T-cell (primary cell): ENCODE results near the gene PIEZO2. TPM values are rescaled to one million over a fixed set of nuclear protein-coding genes. Genes with fewer than 3 reads are reported as not detected.
A peak's percentile ranks its signal among the peaks of the same experiment; 100 is the strongest.

Source experiments
- ATAC-seq, 4 experiments: fragments of 200-7000 bp in 3 of 4; fragments of 150-1000 bp in 1 of 4; cut with Tn5 transposase; replicated peaks in 1 of 4; 1 replicate in 3 of 4; 2 replicates in 1 of 4; pipeline ENCODE4 v1.10.0; 2021; ENCODE audit warnings: moderate library complexity in 3 of 4, mild to moderate bottlenecking in 2 of 4, moderate number of reproducible peaks in 1 of 4
- CTCF ChIA-PET, 2 donors: fragments of 300-600 bp; sonication (Branson Sonifier 250); formaldehyde crosslinking; loops; one replicate each; lab custom pipeline; 2022; ENCODE audit warnings: antibody characterized with exemption in 2 of 2; lab: Charles Lee
- POLR2A ChIA-PET, 2 donors: fragments of 300-600 bp; sonication (Branson Sonifier 250); formaldehyde crosslinking; loops; one replicate each; lab custom pipeline; 2022; ENCODE audit warnings: antibody characterized with exemption in 2 of 2; lab: Charles Lee
- DNase-seq, 35 experiments: peaks; one replicate each; pipeline versions ENCODE4 v3.0.0 to v3.0.0-alpha.2; 2013 to 2023
- H3K27ac ChIP-seq: one replicate; pipeline ENCODE4 v1.5.1; 2013; ENCODE audit warnings: low read length
- H3K27me3 ChIP-seq, 2 experiments: replicated peaks in 1 of 2; 1 replicate in 1 of 2; 2 replicates in 1 of 2; pipeline versions ENCODE4 v1.6.1 to v1.7.0; 2013; ENCODE audit warnings: low read length in 1 of 2, mixed read lengths in 1 of 2; ENCODE audit not compliant: control insufficient read depth in 2 of 2, insufficient read depth in 2 of 2; ENCODE audit errors: extremely low read depth in 1 of 2
- H3K36me3 ChIP-seq, 2 donors: 1 replicate in 1 of 2; 2 replicates in 1 of 2; pipeline versions ENCODE4 v1.6.1 to v1.7.0; 2013; ENCODE audit warnings: low read length in 1 of 2; ENCODE audit not compliant: control insufficient read depth in 2 of 2, insufficient read depth in 1 of 2; ENCODE audit errors: extremely low read depth in 1 of 2
- H3K4me1 ChIP-seq, 2 experiments: 1 replicate in 1 of 2; 2 replicates in 1 of 2; pipeline versions ENCODE4 v1.6.1 to v1.7.0; 2013; ENCODE audit warnings: low read length in 2 of 2, mixed read lengths in 1 of 2; ENCODE audit not compliant: insufficient read depth in 2 of 2, control insufficient read depth in 1 of 2; ENCODE audit errors: extremely low read depth in 1 of 2
- H3K4me3 ChIP-seq, 2 donors: 1 replicate in 1 of 2; 2 replicates in 1 of 2; pipeline versions ENCODE4 v1.5.1 to v1.7.0; 2013; ENCODE audit warnings: mild to moderate bottlenecking in 2 of 2, low read length in 1 of 2, moderate library complexity in 1 of 2; ENCODE audit not compliant: control insufficient read depth in 1 of 2; ENCODE audit errors: extremely low read depth in 1 of 2
- H3K9me3 ChIP-seq: 2 replicates; pipeline ENCODE4 v1.7.0; 2013
- H3K27ac Mint-ChIP-seq, 2 donors: one replicate each; pipeline ENCODE4 v1.8.0; 2020 to 2021; ENCODE audit warnings: mild to moderate bottlenecking in 2 of 2, mixed read lengths in 2 of 2
- H3K27me3 Mint-ChIP-seq, 2 donors: one replicate each; pipeline ENCODE4 v1.8.0; 2021 to 2022; ENCODE audit warnings: mixed read lengths in 2 of 2
- H3K36me3 Mint-ChIP-seq: one replicate; pipeline ENCODE4 v1.8.0; 2021; ENCODE audit warnings: mixed read lengths
- H3K4me1 Mint-ChIP-seq, 3 donors: one replicate each; pipeline ENCODE4 v1.8.0; 2020 to 2022; ENCODE audit warnings: mixed read lengths in 3 of 3, mild to moderate bottlenecking in 1 of 3
- H3K4me3 Mint-ChIP-seq, 3 donors: one replicate each; pipeline ENCODE4 v1.8.0; 2020 to 2022; ENCODE audit warnings: mild to moderate bottlenecking in 3 of 3, mixed read lengths in 3 of 3, moderate library complexity in 3 of 3
- H3K9me3 Mint-ChIP-seq, 3 donors: one replicate each; pipeline ENCODE4 v1.8.0; 2020 to 2022; ENCODE audit warnings: mixed read lengths in 3 of 3
- WGBS: methylation state at CpG from one replicate; pipeline ENCODE4 v1.1.5; 2013; ENCODE audit warnings: missing lambda C conversion rate; ENCODE audit not compliant: insufficient coverage; 5-methylcytosine and 5-hydroxymethylcytosine counted together
- total RNA-seq, 35 experiments: library from RNA in 6 of 35; stranded (reverse) in 6 of 35; fragments of 120-200 nt in 1 of 35; gene quantifications; one replicate each; pipeline versions ENCODE4 v1.2.1 to v1.2.4 and lab custom pipeline; 2013 to 2026

PIEZO2 gene
- total RNA-seq, 5 donors from 2014 or later (not counting 1 experiment from before 2014, with no cell fraction given), result 0.05 to 0.90 (median 0.21) TPM; not detected in 1

- no peaks in the 10 kb centered on the region for H3K36me3 ChIP-seq
- no peaks in the 10 kb centered on the region for H3K9me3 ChIP-seq
- no peaks in the 10 kb centered on the region for H3K4me1 ChIP-seq
- Mint-ChIP-seq H3K4me1 (no peaks in the 10 kb centered on the region), H3K27ac (no peak overlapping the region), H3K36me3 (no peaks in the 10 kb centered on the region), H3K27me3 (peaks cover 3 to 4% of the 10 kb centered on the region in 2 donors), H3K9me3 (no peaks in the 10 kb centered on the region), H3K4me3 (no peak overlapping the region)
- ChIA-PET POLR2A (no interaction called here), CTCF (no interaction called here)
- no peak overlapping the region for H3K4me3 ChIP-seq
- no peaks in the 10 kb centered on the region for H3K27me3 ChIP-seq
- ATAC-seq, result no peak
- WGBS, result no CpG with 5 or more reads among the region's 2 CpGs
- H3K27ac ChIP-seq, result no peak overlapping the region
- DNase-seq, result no peak
Observed at GRCh38 chr18:11046140-11046539, 103.2 kb downstream of the PIEZO2 start.

DNA sequence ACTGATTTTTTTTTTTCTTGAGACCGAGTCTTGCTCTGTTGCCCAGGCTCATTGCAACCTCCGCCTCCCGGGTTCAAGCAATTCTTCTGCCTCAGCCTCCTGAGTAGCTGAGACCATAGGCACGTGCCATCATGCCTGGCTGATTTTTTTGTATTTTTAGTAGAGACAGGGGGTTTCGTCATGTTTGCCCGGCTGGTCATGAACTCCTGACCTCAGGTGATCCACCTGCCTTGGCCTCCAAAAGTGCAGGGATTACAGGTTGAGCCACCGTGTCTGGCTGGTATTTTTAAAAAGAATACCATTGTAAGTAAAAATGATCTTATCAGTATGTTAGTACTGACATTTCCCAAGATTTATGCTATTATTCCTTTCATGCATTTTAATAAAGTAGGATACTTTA, 105.7 kb downstream of the PIEZO2 start:
- WGBS, result 94% methylated on average over 3 of the region's 7 CpGs
- CTCF ChIA-PET, result no interaction called here
- Histone ChIP-seq H3K9me3 (no peaks in the 10 kb centered on the region), H3K27me3 (no peaks in the 10 kb centered on the region), H3K27ac (no peak overlapping the region), H3K4me3 (no peak overlapping the region), H3K4me1 (no peaks in the 10 kb centered on the region), H3K36me3 (no peaks in the 10 kb centered on the region)
- ATAC-seq (no peak), DNase-seq (no peak)
- Mint-ChIP-seq H3K4me3 (no peak overlapping the region), H3K9me3 (no peaks in the 10 kb centered on the region), H3K36me3 (no peaks in the 10 kb centered on the region), H3K27ac (no peak overlapping the region), H3K27me3 (peaks cover 3 to 4% of the 10 kb centered on the region in 2 donors), H3K4me1 (no peaks in the 10 kb centered on the region)
- POLR2A ChIA-PET, result no interaction called here

- H3K36me3 Mint-ChIP-seq, result no peaks in the 10 kb centered on the region
- peaks cover 3 to 4% of the 10 kb centered on the region in 2 donors for H3K27me3 Mint-ChIP-seq
- Histone ChIP-seq H3K36me3 (no peaks in the 10 kb centered on the region), H3K27me3 (no peaks in the 10 kb centered on the region), H3K4me1 (no peaks in the 10 kb centered on the region), H3K27ac (no peak overlapping the region), H3K4me3 (no peak overlapping the region), H3K9me3 (no peaks in the 10 kb centered on the region)
- no peaks in the 10 kb centered on the region for H3K9me3 Mint-ChIP-seq
- no peak overlapping the region for H3K4me3 Mint-ChIP-seq
- CTCF ChIA-PET, result no interaction called here
- no CpG with 5 or more reads among the region's 4 CpGs for WGBS
- DNase-seq (no peak), ATAC-seq (no peak)
- no peak overlapping the region for H3K27ac Mint-ChIP-seq
- no peaks in the 10 kb centered on the region for H3K4me1 Mint-ChIP-seq
- POLR2A ChIA-PET, result no interaction called here
Observed at GRCh38 chr18:11042247-11042646, 107.1 kb downstream of the PIEZO2 start.

GRCh38 chr18:11040823-11041656, 108.3 kb downstream of the PIEZO2 start:
- H3K27ac ChIP-seq, result no peak overlapping the region
- peak in 3 of 35 experiments; percentile 3 to 32 (median 7) for DNase-seq

DNA sequence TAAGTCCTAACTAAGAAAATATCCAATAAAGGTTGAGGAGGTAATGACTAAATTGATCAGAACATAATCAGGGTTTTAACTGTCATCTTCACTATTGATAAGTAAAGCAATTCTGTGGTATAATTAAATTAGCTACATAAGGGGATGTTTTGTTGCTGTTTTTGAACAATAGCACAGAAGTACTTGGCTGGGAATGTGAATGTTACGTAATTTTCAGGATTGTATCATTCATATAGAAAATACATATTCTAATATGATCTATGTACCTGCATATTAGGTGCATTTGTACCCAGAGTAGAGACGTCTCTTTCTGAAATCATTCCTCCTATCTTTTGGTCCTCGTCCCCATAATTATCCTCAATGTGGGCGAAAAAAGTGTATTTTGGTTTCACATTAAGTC, 109.0 kb downstream of the PIEZO2 start:
- Histone ChIP-seq H3K9me3 (no peaks in the 10 kb centered on the region), H3K27me3 (no peaks in the 10 kb centered on the region), H3K4me3 (no peak overlapping the region), H3K4me1 (no peaks in the 10 kb centered on the region), H3K36me3 (no peaks in the 10 kb centered on the region), H3K27ac (no peak overlapping the region)
- H3K4me1 Mint-ChIP-seq, result no peaks in the 10 kb centered on the region
- H3K4me3 Mint-ChIP-seq, result no peak overlapping the region
- ATAC-seq, result no peak
- H3K9me3 Mint-ChIP-seq, result no peaks in the 10 kb centered on the region
- no peaks in the 10 kb centered on the region for H3K36me3 Mint-ChIP-seq
- peaks cover 0 to 4% of the 10 kb centered on the region in 2 donors for H3K27me3 Mint-ChIP-seq
- WGBS, result no CpG with 5 or more reads among the region's 4 CpGs
- H3K27ac Mint-ChIP-seq, result no peak overlapping the region
- DNase-seq, result no peak
- ChIA-PET CTCF (interaction anchor here in 1 of 2 donors (0.6 to 0.7 kb wide), 2 partner anchors 53 to 797 kb away, joined by 3 to 4 read pairs; no protein-coding TSS in a partner anchor), POLR2A (interaction anchor here in 1 of 2 donors (0.7 kb wide), 1 partner anchor 12 kb away, joined by 6 read pairs; no protein-coding TSS in a partner anchor)

More at GRCh38 chr18:11040823-11041656, 108.3 kb downstream of the PIEZO2 start:
- ChIA-PET POLR2A (no interaction called here), CTCF (interaction anchor here in 1 of 2 donors (0.9 kb wide), 1 partner anchor 255 kb away, joined by 3 read pairs; no protein-coding TSS in a partner anchor)
- Mint-ChIP-seq H3K27me3 (peaks cover 0 to 4% of the 10 kb centered on the region in 2 donors), H3K4me1 (no peaks in the 10 kb centered on the region), H3K4me3 (no peak overlapping the region), H3K9me3 (no peaks in the 10 kb centered on the region), H3K27ac (no peak overlapping the region), H3K36me3 (no peaks in the 10 kb centered on the region)
- 6% methylated on average over 3 of the region's 7 CpGs for WGBS
- no peak overlapping the region for H3K4me3 ChIP-seq
- no peak for ATAC-seq
- H3K36me3 ChIP-seq, result no peaks in the 10 kb centered on the region
- no peaks in the 10 kb centered on the region for H3K9me3 ChIP-seq
- H3K4me1 ChIP-seq, result no peaks in the 10 kb centered on the region
- H3K27me3 ChIP-seq, result no peaks in the 10 kb centered on the region

- DNase-seq (no peak), ATAC-seq (no peak)
- CTCF ChIA-PET, result no interaction called here
- Mint-ChIP-seq H3K36me3 (no peaks in the 10 kb centered on the region), H3K4me1 (no peaks in the 10 kb centered on the region), H3K27ac (no peak overlapping the region), H3K27me3 (peaks cover 3 to 4% of the 10 kb centered on the region in 2 donors), H3K9me3 (no peaks in the 10 kb centered on the region), H3K4me3 (no peak overlapping the region)
- Histone ChIP-seq H3K27ac (no peak overlapping the region), H3K27me3 (no peaks in the 10 kb centered on the region), H3K4me3 (no peak overlapping the region), H3K4me1 (no peaks in the 10 kb centered on the region), H3K36me3 (no peaks in the 10 kb centered on the region), H3K9me3 (no peaks in the 10 kb centered on the region)
- POLR2A ChIA-PET, result no interaction called here
- no CpG with 5 or more reads among the region's 3 CpGs for WGBS
Observed at GRCh38 chr18:11037533-11038240, 111.7 kb downstream of the PIEZO2 start.
